ENCODE data around the gene GATA5.

DNA sequence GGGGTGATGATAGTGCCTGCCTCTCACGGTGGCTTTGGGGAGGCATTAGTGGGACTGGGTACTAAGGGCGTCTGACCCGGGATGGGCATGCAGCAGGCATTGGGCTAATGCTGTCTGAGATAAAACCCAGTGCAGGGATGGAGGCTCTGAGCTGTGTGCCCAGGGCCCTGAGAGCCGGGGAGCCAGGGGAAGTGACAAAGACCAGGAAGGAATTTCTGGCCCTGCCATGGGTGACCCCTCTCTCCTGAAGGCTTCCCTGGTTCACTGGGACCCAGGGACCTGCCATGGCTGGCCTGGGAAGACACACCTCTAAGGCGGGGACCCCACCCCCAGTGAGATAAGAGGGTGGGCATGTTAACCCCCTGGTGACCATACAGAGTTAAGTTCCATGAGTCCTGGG is 3.9 kb upstream of the GATA5 start:
- no peak for TF ChIP-seq GABPA (IDR thresholded peaks at IDR 0.05; ENCODE audit: low read depth)
- TF ChIP-seq POLR2AphosphoS5 (IDR thresholded peaks at IDR 0.05; ENCODE audit: low read depth): no peak
